ENCODE results near the gene ITGA5.

DNA sequence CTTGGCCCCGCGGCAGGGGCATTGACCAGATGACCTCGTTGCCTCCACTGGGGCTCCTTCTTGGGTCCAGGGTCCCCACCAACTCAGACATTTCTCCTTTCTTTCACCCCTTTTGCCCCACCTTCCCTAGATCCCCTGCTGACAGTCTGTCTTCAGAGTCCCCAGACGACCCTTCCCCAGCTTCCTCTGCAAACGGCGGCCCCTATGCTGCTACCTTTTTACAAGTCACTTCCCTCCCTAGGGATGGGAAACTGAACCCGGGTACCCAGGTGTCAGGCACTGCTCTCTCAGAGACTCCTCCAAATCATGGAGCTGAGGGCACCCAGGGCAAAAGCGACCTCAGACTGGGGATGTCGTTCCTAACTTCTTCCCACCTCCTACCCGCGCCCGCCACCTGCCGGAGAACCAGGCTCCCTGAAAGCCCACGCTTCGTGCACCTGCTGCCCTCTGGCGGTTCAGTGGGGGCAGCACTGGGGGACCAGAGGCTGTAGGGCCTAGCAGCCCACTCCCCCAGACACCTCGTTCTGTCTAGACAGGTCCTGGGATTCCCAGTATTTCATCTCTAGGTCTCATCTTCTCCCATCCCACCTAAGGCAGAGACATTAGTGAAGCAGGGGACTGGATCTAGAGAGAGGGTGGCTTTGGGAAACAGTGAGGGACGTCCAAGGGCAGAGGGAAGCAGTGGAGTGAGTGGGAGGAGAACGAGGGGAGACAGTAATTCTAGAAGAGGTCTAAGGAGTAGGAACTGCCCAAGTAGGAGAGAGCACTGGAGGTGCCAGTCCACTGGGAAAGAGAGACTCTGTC is 39.5 kb downstream of the ITGA5 start:
- peak in 1 of 2 donors; percentile 39 for TF ChIP-seq POLR2A (IDR thresholded peaks at IDR 0.05)
- TF ChIP-seq, protein P1, sequence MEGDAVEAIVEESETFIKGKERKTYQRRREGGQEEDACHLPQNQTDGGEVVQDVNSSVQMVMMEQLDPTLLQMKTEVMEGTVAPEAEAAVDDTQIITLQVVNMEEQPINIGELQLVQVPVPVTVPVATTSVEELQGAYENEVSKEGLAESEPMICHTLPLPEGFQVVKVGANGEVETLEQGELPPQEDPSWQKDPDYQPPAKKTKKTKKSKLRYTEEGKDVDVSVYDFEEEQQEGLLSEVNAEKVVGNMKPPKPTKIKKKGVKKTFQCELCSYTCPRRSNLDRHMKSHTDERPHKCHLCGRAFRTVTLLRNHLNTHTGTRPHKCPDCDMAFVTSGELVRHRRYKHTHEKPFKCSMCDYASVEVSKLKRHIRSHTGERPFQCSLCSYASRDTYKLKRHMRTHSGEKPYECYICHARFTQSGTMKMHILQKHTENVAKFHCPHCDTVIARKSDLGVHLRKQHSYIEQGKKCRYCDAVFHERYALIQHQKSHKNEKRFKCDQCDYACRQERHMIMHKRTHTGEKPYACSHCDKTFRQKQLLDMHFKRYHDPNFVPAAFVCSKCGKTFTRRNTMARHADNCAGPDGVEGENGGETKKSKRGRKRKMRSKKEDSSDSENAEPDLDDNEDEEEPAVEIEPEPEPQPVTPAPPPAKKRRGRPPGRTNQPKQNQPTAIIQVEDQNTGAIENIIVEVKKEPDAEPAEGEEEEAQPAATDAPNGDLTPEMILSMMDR (IDR thresholded peaks at IDR 0.05) = peak; percentile 100
